Measurements from ENCODE around the gene JCAD. TPM values are rescaled to one million over a fixed set of nuclear protein-coding genes. Genes with fewer than 3 reads are reported as not detected.
A peak's percentile ranks its signal among the peaks of the same experiment; 100 is the strongest.

JCAD gene
- total and polyA plus RNA-seq, 2 experiments from 2014 or later = 0.78 to 2.1 TPM

DNA sequence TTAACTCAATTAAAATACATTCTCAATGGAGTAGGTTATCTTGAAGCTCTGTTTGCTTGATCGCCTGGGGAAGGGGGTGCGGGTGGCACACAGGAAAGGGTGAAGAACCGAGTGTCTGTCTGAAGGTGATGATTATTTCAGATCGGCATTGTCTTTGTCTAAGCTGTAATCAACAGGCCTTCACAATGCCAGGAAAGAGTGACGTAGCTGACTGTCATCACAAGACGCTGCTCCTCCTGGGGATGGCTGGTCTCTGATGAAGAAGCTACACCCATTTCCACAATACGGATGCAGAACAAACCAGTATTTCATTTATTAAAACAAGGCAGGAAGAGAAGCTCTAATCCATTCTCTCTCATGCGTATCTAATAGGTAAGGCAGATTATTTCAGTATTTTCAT, 19.4 kb downstream of the JCAD start:
- H3K4me1 Mint-ChIP-seq = peaks cover 16% of the 10 kb centered on the region
- Histone ChIP-seq H3F3A (replicated peaks; ENCODE audit: low read depth) (no peaks in the 10 kb centered on the region), H3K9me2 (ENCODE audit: insufficient read depth) (0 out of 2 replicates have a peak, but pooled peaks cover 3% of the 10 kb centered on the region), H3K27ac (ENCODE audit: low read depth) (no peak overlapping the region), H3K4me3 (no peak overlapping the region), H3K79me2 (replicated peaks; ENCODE audit: insufficient read depth) (no peaks in the 10 kb centered on the region), H2AFZ (no peak overlapping the region), H3K4me1 (ENCODE audit: insufficient read depth) (peaks cover 6% of the 10 kb centered on the region), H3K27me3 (ENCODE audit: insufficient read depth) (no peaks in the 10 kb centered on the region), H4K20me1 (replicated peaks; ENCODE audit: insufficient read depth) (no peaks in the 10 kb centered on the region), H3K4me2 (no peak overlapping the region), H3K36me3 (ENCODE audit: insufficient read depth) (no peaks in the 10 kb centered on the region)
- H3K9me3 Mint-ChIP-seq = no peaks in the 10 kb centered on the region
- DNase-seq (ENCODE audit: low spot score) (no peak), ATAC-seq (no peak)
- peaks cover 4% of the 10 kb centered on the region for H3K27me3 Mint-ChIP-seq (ENCODE audit: insufficient read depth, low read depth, poor library complexity)
- no peak overlapping the region for H3K27ac Mint-ChIP-seq
- TF ChIP-seq POLR2AphosphoS5 (IDR thresholded peaks at IDR 0.05; ENCODE audit: low read depth) = no peak
- TF ChIP-seq EZH2 (IDR thresholded peaks at IDR 0.05; ENCODE audit: low read depth, unreplicated experiment) = no peak
- no peak for TF ChIP-seq EZH2phosphoT487 (IDR thresholded peaks at IDR 0.05; ENCODE audit: unreplicated experiment)
- no peak for TF ChIP-seq STAT1 (IDR thresholded peaks at IDR 0.05; ENCODE audit: unreplicated experiment)
- no peak for TF ChIP-seq NANOG (IDR thresholded peaks at IDR 0.05; ENCODE audit: borderline replicate concordance)
- TF ChIP-seq JUNB (IDR thresholded peaks at IDR 0.05; ENCODE audit: unreplicated experiment) = no peak
- TF ChIP-seq, protein P1, sequence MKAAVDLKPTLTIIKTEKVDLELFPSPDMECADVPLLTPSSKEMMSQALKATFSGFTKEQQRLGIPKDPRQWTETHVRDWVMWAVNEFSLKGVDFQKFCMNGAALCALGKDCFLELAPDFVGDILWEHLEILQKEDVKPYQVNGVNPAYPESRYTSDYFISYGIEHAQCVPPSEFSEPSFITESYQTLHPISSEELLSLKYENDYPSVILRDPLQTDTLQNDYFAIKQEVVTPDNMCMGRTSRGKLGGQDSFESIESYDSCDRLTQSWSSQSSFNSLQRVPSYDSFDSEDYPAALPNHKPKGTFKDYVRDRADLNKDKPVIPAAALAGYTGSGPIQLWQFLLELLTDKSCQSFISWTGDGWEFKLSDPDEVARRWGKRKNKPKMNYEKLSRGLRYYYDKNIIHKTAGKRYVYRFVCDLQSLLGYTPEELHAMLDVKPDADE (IDR thresholded peaks at IDR 0.05) = no peak
- no peak for TF ChIP-seq ZNF331 (CRISPR knock-in tag; IDR thresholded peaks at IDR 0.05; ENCODE audit: low read depth)
- TF ChIP-seq CREB1 (CRISPR knock-in tag; IDR thresholded peaks at IDR 0.05; ENCODE audit: low read depth) = no peak
- no peak overlapping the region for H3K4me3 Mint-ChIP-seq
- H3K36me3 Mint-ChIP-seq (ENCODE audit: low read depth) = no peaks in the 10 kb centered on the region; the same call in 2 of the 3 replicates

DNA sequence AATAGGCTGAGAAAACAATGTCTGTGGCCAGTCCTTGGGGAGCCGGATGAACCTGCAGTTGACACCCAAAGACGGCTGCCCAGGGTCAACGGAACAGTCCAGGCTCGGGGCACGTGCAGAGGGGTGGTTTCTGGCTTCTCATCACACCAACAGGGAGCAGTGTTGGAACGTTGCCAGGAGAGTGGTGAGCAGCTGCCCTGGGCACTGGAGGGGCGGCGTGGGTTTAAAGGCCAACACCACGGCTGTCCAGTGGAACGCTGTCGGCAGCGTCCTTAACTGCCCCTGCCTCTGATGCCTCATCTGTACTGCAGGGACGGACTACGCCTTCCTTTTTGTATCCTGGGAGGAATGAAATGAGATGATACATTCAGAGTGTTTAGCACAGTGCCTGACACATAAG, 19.8 kb downstream of the JCAD start:
- H2AFZ ChIP-seq = no peak overlapping the region
- H3K79me2 ChIP-seq (replicated peaks; ENCODE audit: insufficient read depth) = no peaks in the 10 kb centered on the region
- H3K27me3 Mint-ChIP-seq (ENCODE audit: insufficient read depth, low read depth, poor library complexity) = peaks cover 4% of the 10 kb centered on the region
- H3K4me2 ChIP-seq = no peak overlapping the region
- 0 out of 2 replicates have a peak, but pooled peaks cover 3% of the 10 kb centered on the region for H3K9me2 ChIP-seq (ENCODE audit: insufficient read depth)
- no peak overlapping the region for H3K27ac Mint-ChIP-seq
- H3K4me1 Mint-ChIP-seq = peaks cover 20% of the 10 kb centered on the region
- H3K36me3 ChIP-seq (ENCODE audit: insufficient read depth) = no peaks in the 10 kb centered on the region
- no peak overlapping the region for H3K4me3 Mint-ChIP-seq
- H3K4me3 ChIP-seq = no peak overlapping the region
- H3K9me3 Mint-ChIP-seq = no peaks in the 10 kb centered on the region
- H3K27me3 ChIP-seq (ENCODE audit: insufficient read depth) = no peaks in the 10 kb centered on the region
- no peaks in the 10 kb centered on the region for H4K20me1 ChIP-seq (replicated peaks; ENCODE audit: insufficient read depth)
- H3K4me1 ChIP-seq (ENCODE audit: insufficient read depth) = peaks cover 10% of the 10 kb centered on the region
- no peak overlapping the region for H3K27ac ChIP-seq (ENCODE audit: low read depth)
- DNase-seq (ENCODE audit: low spot score) (no peak), ATAC-seq (no peak; the same call in 2 of the 3 replicates)
- TF ChIP-seq, protein P2, sequence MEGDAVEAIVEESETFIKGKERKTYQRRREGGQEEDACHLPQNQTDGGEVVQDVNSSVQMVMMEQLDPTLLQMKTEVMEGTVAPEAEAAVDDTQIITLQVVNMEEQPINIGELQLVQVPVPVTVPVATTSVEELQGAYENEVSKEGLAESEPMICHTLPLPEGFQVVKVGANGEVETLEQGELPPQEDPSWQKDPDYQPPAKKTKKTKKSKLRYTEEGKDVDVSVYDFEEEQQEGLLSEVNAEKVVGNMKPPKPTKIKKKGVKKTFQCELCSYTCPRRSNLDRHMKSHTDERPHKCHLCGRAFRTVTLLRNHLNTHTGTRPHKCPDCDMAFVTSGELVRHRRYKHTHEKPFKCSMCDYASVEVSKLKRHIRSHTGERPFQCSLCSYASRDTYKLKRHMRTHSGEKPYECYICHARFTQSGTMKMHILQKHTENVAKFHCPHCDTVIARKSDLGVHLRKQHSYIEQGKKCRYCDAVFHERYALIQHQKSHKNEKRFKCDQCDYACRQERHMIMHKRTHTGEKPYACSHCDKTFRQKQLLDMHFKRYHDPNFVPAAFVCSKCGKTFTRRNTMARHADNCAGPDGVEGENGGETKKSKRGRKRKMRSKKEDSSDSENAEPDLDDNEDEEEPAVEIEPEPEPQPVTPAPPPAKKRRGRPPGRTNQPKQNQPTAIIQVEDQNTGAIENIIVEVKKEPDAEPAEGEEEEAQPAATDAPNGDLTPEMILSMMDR (conservative IDR thresholded peaks at IDR 0.05; ENCODE audit: low read depth in 2 of 2) = peak in 1 of 2 experiments; percentile 41; a peak in 2 of 4 replicates
- no peak for TF ChIP-seq EZH2 (IDR thresholded peaks at IDR 0.05; ENCODE audit: low read depth, unreplicated experiment)
- no peak for TF ChIP-seq ZNF331 (CRISPR knock-in tag; IDR thresholded peaks at IDR 0.05; ENCODE audit: low read depth)
- no peak for TF ChIP-seq STAT1 (IDR thresholded peaks at IDR 0.05; ENCODE audit: unreplicated experiment)
- H3F3A ChIP-seq (replicated peaks; ENCODE audit: low read depth) = no peaks in the 10 kb centered on the region
- no peaks in the 10 kb centered on the region; the same call in 2 of the 3 replicates for H3K36me3 Mint-ChIP-seq (ENCODE audit: low read depth)

Data from GM23338 (cell line).